MM.1S (cell line): Measurements from ENCODE around the gene TRIM28.
A peak's percentile ranks its signal among the peaks of the same experiment; 100 is the strongest.

Experiments used
- EZH2 ChIP-seq: fragments of 300-600 bp; sonication (generic); optimal IDR thresholded peaks from 2 replicates; pipeline ENCODE3; 2017; ENCODE audit warnings: low read depth, mild to moderate bottlenecking, antibody characterized with exemption, low read length, mixed read lengths
- EZH2phosphoT487 ChIP-seq: fragments of 300-600 bp; sonication (generic); IDR thresholded peaks from 2 replicates; pipeline ENCODE4 v1.6.1; 2018; ENCODE audit warnings: antibody characterized with exemption, low read length
- TF ChIP-seq, protein P1 (sequence below): fragments of 300-600 bp; sonication (generic); IDR thresholded peaks from 2 replicates; pipeline ENCODE4 v1.5.1; 2016; ENCODE audit warnings: antibody characterized with exemption, low read length, mixed read lengths

DNA sequence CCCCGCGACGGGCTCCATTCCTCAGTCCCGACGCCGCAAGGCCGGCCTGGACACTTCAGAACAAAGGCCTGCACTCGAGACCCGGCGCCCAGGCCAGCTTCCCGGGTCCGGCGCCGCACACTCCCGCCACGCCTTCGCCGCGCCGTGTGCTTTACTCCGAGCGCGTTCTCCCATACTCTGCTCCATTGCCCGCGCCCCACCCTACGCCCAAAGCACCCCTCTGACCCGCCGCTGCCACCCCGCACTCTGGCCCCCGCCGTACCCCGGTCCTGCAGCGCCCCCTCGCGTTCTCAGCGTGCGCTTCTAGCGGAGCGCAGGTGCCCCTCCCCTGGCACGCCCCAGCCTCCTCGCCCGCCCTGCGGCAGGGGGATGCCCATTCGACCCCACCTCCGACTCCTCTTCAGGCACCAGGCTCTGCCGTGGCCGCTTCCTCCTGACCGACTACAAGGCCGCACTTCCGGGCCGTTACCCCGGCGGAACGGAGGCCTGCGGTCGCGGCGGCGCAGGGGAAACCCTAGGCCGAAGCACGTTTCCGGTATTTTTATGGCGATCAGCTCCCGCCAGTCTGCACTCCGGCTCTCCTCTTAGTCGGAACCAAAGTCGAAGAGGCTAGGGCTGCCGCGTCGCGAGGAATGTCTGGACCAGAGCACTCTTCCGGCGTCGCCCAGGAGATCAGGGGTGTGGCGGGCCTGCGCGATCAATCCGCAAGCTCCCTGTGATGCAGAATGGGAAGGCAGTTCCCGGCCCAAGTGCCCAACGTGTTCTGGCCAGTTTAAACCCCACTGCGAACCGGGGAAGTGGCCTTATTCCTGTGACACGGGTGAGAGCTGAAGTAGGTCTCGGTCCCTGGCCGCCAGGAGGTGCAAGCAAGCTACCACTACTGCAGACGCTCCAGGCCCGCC, 24.3 kb upstream of the TRIM28 start, which contains the start of gene ZBTB45:
- TF ChIP-seq, protein P1, sequence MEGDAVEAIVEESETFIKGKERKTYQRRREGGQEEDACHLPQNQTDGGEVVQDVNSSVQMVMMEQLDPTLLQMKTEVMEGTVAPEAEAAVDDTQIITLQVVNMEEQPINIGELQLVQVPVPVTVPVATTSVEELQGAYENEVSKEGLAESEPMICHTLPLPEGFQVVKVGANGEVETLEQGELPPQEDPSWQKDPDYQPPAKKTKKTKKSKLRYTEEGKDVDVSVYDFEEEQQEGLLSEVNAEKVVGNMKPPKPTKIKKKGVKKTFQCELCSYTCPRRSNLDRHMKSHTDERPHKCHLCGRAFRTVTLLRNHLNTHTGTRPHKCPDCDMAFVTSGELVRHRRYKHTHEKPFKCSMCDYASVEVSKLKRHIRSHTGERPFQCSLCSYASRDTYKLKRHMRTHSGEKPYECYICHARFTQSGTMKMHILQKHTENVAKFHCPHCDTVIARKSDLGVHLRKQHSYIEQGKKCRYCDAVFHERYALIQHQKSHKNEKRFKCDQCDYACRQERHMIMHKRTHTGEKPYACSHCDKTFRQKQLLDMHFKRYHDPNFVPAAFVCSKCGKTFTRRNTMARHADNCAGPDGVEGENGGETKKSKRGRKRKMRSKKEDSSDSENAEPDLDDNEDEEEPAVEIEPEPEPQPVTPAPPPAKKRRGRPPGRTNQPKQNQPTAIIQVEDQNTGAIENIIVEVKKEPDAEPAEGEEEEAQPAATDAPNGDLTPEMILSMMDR, result peak; percentile 74
- TF ChIP-seq EZH2 (no peak), EZH2phosphoT487 (no peak)
